SK-N-SH (cell line): ENCODE measurements around the gene CHPF2. TPM values are rescaled to one million over a fixed set of nuclear protein-coding genes. Genes with fewer than 3 reads are reported as not detected.

Experiments
- CTCF ChIA-PET: fragments of 300-600, 350-600 bp; formaldehyde crosslinking; extraction: SDS; loops from one replicate; lab custom pipeline; 2021; lab: Yijun Ruan, JAX
- POLR2A ChIA-PET: fragments of 350-600 bp; sonication (Branson Sonifier 250); formaldehyde crosslinking; extraction: SDS; loops from one replicate; lab custom pipeline; 2020; ENCODE audit warnings: antibody characterized with exemption, inconsistent platforms; lab: Yijun Ruan, JAX
- DNase-seq: peaks from one replicate; pipeline ENCODE4 v3.0.0; 2012
- H2AFZ ChIP-seq: fragments of 200-600 bp; sonication (generic); 2 replicates; pipeline ENCODE4 v1.8.1; 2016; ENCODE audit warnings: antibody characterized with exemption, mild to moderate bottlenecking, low read depth
- H3F3A ChIP-seq: fragments of 200-600 bp; sonication (generic); replicated peaks from 2 replicates; pipeline ENCODE3; 2016; ENCODE audit warnings: antibody characterized with exemption, mild to moderate bottlenecking; ENCODE audit not compliant: insufficient read depth
- H3K27ac ChIP-seq, 2 experiments: fragments of 200-500 bp in 1 of 2; fragments of 200-600 bp in 1 of 2; sonication (Bioruptor generic) in 1 of 2; sonication (generic), shearing (Covaris generic) in 1 of 2; 2 replicates each; pipeline versions ENCODE4 v1.5.1 to v1.6.1; 2014 to 2016; ENCODE audit warnings: low read depth in 2 of 2, inconsistent platforms in 1 of 2, low read length in 1 of 2, mild to moderate bottlenecking in 1 of 2, mixed read lengths in 1 of 2
- H3K27me3 ChIP-seq: fragments of 200-600 bp; sonication (generic), shearing (Covaris generic); 2 replicates; pipeline ENCODE4 v1.6.1; 2016; ENCODE audit warnings: mixed run types; ENCODE audit not compliant: insufficient read depth
- H3K36me3 ChIP-seq, 2 experiments: fragments of 200-500 bp in 1 of 2; fragments of 200-600 bp in 1 of 2; sonication (Bioruptor generic) in 1 of 2; sonication (generic) in 1 of 2; replicated peaks in 1 of 2; 2 replicates each; pipeline versions ENCODE3 to v1.5.1; 2014 to 2016; ENCODE audit warnings: low read length in 1 of 2, mild to moderate bottlenecking in 1 of 2; ENCODE audit not compliant: insufficient read depth in 2 of 2, control insufficient read depth in 1 of 2
- H3K4me1 ChIP-seq, 2 experiments: fragments of 200-500 bp in 1 of 2; fragments of 200-600 bp in 1 of 2; sonication (Bioruptor generic) in 1 of 2; sonication (generic), shearing (Covaris generic) in 1 of 2; 2 replicates each; pipeline versions ENCODE4 v1.5.1 to v1.6.1; 2014 to 2016; ENCODE audit warnings: low read depth in 1 of 2, low read length in 1 of 2, mixed run types in 1 of 2; ENCODE audit not compliant: insufficient read depth in 2 of 2, control insufficient read depth in 1 of 2
- H3K4me2 ChIP-seq: fragments of 200-600 bp; sonication (generic), shearing (Covaris generic); 2 replicates; pipeline ENCODE4 v1.6.1; 2017; ENCODE audit warnings: mixed run types
- H3K4me3 ChIP-seq, 2 experiments: fragments of 200-500 bp in 1 of 2; fragments of 200-600 bp in 1 of 2; sonication (Bioruptor generic) in 1 of 2; sonication (generic), shearing (Covaris generic) in 1 of 2; 2 replicates each; pipeline versions ENCODE4 v1.5.1 to v1.8.1; 2014 to 2016; ENCODE audit warnings: low read depth in 2 of 2, inconsistent platforms in 1 of 2, low read length in 1 of 2, mild to moderate bottlenecking in 1 of 2, mixed read lengths in 1 of 2, moderate library complexity in 1 of 2
- H3K79me2 ChIP-seq: fragments of 200-600 bp; sonication (generic); 2 replicates; pipeline ENCODE4 v1.8.1; 2017; ENCODE audit warnings: mild to moderate bottlenecking; ENCODE audit not compliant: insufficient read depth
- H3K9ac ChIP-seq: fragments of 200-600 bp; sonication (generic); 2 replicates; pipeline ENCODE4 v1.6.1; 2017; ENCODE audit warnings: mixed run types
- H3K9me2 ChIP-seq: fragments of 200-600 bp; sonication (generic); 2 replicates; pipeline ENCODE4 v1.6.1; 2017; ENCODE audit warnings: mixed run types
- H3K9me3 ChIP-seq: fragments of 200-600 bp; sonication (generic); 2 replicates; pipeline ENCODE4 v1.6.1; 2017; ENCODE audit warnings: mixed run types, mild to moderate bottlenecking, moderate library complexity
- H4K20me1 ChIP-seq: fragments of 200-600 bp; sonication (generic); 2 replicates; pipeline ENCODE4 v1.6.1; 2017; ENCODE audit warnings: mild to moderate bottlenecking, mixed run types; ENCODE audit not compliant: insufficient read depth
- CHD2 ChIP-seq: fragments of 150-350 bp; IDR thresholded peaks from 2 replicates; pipeline ENCODE4 v1.6.1; 2018; ENCODE audit warnings: low read length; ENCODE audit not compliant: partially characterized antibody
- FOXM1 ChIP-seq: IDR thresholded peaks from 2 replicates; pipeline ENCODE4 v1.4.0; 2012; ENCODE audit warnings: low read depth, mild to moderate bottlenecking
- GATA2 ChIP-seq: sonication (generic); formaldehyde crosslinking; IDR thresholded peaks from 2 replicates; pipeline ENCODE4 v1.5.0; 2020; ENCODE audit warnings: mild to moderate bottlenecking, missing genetic modification reagents
- IRF3 ChIP-seq: fragments of 150-350 bp; IDR thresholded peaks from 2 replicates; pipeline ENCODE4 v1.6.1; 2016; ENCODE audit warnings: mild to moderate bottlenecking, low read depth, low read length
- MAX ChIP-seq: IDR thresholded peaks from 2 replicates; pipeline ENCODE4 v1.4.0; 2012; ENCODE audit warnings: low read depth
- MXI1 ChIP-seq: IDR thresholded peaks from 2 replicates; pipeline ENCODE4 v1.6.1; 2012; ENCODE audit warnings: mild to moderate bottlenecking, low read depth, low read length, improper control_type of control experiment
- NFIC ChIP-seq: IDR thresholded peaks from 2 replicates; pipeline ENCODE4 v1.4.0; 2012; ENCODE audit warnings: borderline replicate concordance
- POLR2AphosphoS5 ChIP-seq: IDR thresholded peaks from 2 replicates; pipeline ENCODE4 v1.6.1; 2012; ENCODE audit warnings: low read depth, low read length
- RAD21 ChIP-seq: IDR thresholded peaks from 2 replicates; pipeline ENCODE4 v1.6.1; 2012; ENCODE audit warnings: mild to moderate bottlenecking, low read length
- RFX5 ChIP-seq: IDR thresholded peaks from 2 replicates; pipeline ENCODE4 v1.6.1; 2012; ENCODE audit warnings: mild to moderate bottlenecking, improper control_type of control experiment, low read length
- SIN3A ChIP-seq: IDR thresholded peaks from 2 replicates; pipeline ENCODE4 v1.6.1; 2012; ENCODE audit warnings: low read depth, mild to moderate bottlenecking, low read length, moderate library complexity, borderline replicate concordance
- SMC3 ChIP-seq: IDR thresholded peaks from 2 replicates; pipeline ENCODE4 v1.6.1; 2012; ENCODE audit warnings: low read depth, low read length, improper control_type of control experiment
- USF1 ChIP-seq: IDR thresholded peaks from 2 replicates; pipeline ENCODE4 v1.4.0; 2012; ENCODE audit warnings: low read depth, borderline replicate concordance
- USF2 ChIP-seq: fragments of 150-350 bp; IDR thresholded peaks from 2 replicates; pipeline ENCODE4 v1.6.1; 2017; ENCODE audit warnings: antibody characterized with exemption, low read length, low read depth, borderline replicate concordance
- WGBS: methylation state at CpG from one replicate; pipeline ENCODE4 v1.1.6; 2017; ENCODE audit warnings: low lambda C conversion rate; 5-methylcytosine and 5-hydroxymethylcytosine counted together
- polyA plus RNA-seq, 3 experiments: library from polyadenylated mRNA; depleted of rRNA; stranded (reverse); fragments of >200 nt; gene quantifications; 2 replicates each; pipeline ENCODE4 v1.2.3, GENCODE V29; 2012

Gene CHPF2
- polyA plus RNA-seq, 1 of the 3 experiments (the other 2 are of a cell fraction): 68.6 TPM

- H3K9me3 ChIP-seq: no peaks in the 10 kb centered on the region
- H3K4me1 ChIP-seq: peaks cover 0 to 12% of the 10 kb centered on the region in 2 experiments; a peak in 1 of 4 replicates
- ChIA-PET POLR2A (no interaction called here), CTCF (interaction anchor here (0.9 to 2.8 kb wide), 10 partner anchors 12 to 105 kb away, joined by 3 to 14 read pairs (median 6); no protein-coding TSS in a partner anchor)
- no peak for TF ChIP-seq GATA2 (CRISPR knock-in tag)
- TF ChIP-seq POLR2AphosphoS5: no peak
- TF ChIP-seq MAX: no peak
- TF ChIP-seq USF2: no peak
- TF ChIP-seq IRF3: no peak
- no peak for TF ChIP-seq MXI1
- no peak for TF ChIP-seq CHD2
- TF ChIP-seq USF1: no peak
- TF ChIP-seq SIN3A: no peak
- H3K27me3 ChIP-seq: no peaks in the 10 kb centered on the region
- no peaks in the 10 kb centered on the region for H3F3A ChIP-seq
- H4K20me1 ChIP-seq: no peaks in the 10 kb centered on the region
- no peak overlapping the region for H3K9ac ChIP-seq
- no peak overlapping the region for H3K27ac ChIP-seq
- 85% methylated on average over 9 of the region's 9 CpGs for WGBS
- H3K4me2 ChIP-seq: no peak overlapping the region
- H3K9me2 ChIP-seq: no peaks in the 10 kb centered on the region
- no peak overlapping the region for H2AFZ ChIP-seq
- no peaks in the 10 kb centered on the region for H3K79me2 ChIP-seq
- no peak for DNase-seq
- no peaks in the 10 kb centered on the region for H3K36me3 ChIP-seq
- no peak overlapping the region for H3K4me3 ChIP-seq
Measured at GRCh38 chr7:151273651-151274390, 41.5 kb downstream of the CHPF2 start.

GRCh38 chr7:151274396-151274795 lies 42.1 kb downstream of the CHPF2 start:
- TF ChIP-seq RFX5 (no peak), FOXM1 (no peak), SMC3 (no peak), RAD21 (no peak), NFIC (no peak)
- Histone ChIP-seq H3K9me3 (no peaks in the 10 kb centered on the region), H3K4me2 (no peak overlapping the region), H3K4me3 (no peak overlapping the region), H3K9ac (no peak overlapping the region), H4K20me1 (no peaks in the 10 kb centered on the region), H3K4me1 (peaks cover 0 to 12% of the 10 kb centered on the region in 2 experiments; a peak in 1 of 4 replicates), H2AFZ (no peak overlapping the region), H3K27ac (no peak overlapping the region), H3K36me3 (no peaks in the 10 kb centered on the region), H3F3A (no peaks in the 10 kb centered on the region), H3K79me2 (no peaks in the 10 kb centered on the region), H3K9me2 (no peaks in the 10 kb centered on the region), H3K27me3 (no peaks in the 10 kb centered on the region)
- POLR2A ChIA-PET: no interaction called here
- CTCF ChIA-PET: interaction anchor here (0.9 to 2.8 kb wide), 6 partner anchors 13 to 41 kb away, joined by 3 to 14 read pairs (median 6); no protein-coding TSS in a partner anchor
- DNase-seq: no peak
- 95% methylated on average over 9 of the region's 9 CpGs for WGBS
